HUES6 (cell line): ENCODE measurements around the gene ALLC.
"Not testable (repeated sequence)": the region's sequence is repeated elsewhere in the genome, so short reads cannot be mapped to it uniquely, and the experiment has no call there.

Source experiments
- H3K27ac ChIP-seq: 2 replicates; pipeline ENCODE4 v1.7.0; 2013; ENCODE audit warnings: low read depth, mild to moderate bottlenecking, low read length, inconsistent platforms
- H3K27me3 ChIP-seq: 2 replicates; pipeline ENCODE4 v1.6.1; 2013; ENCODE audit warnings: low read length; ENCODE audit not compliant: control insufficient read depth, insufficient read depth
- H3K36me3 ChIP-seq: 2 replicates; pipeline ENCODE4 v1.6.1; 2013; ENCODE audit warnings: low read length; ENCODE audit not compliant: control insufficient read depth, insufficient read depth
- H3K4me1 ChIP-seq: 2 replicates; pipeline ENCODE4 v1.6.1; 2013; ENCODE audit warnings: low read length; ENCODE audit not compliant: control insufficient read depth, insufficient read depth
- H3K4me3 ChIP-seq: 2 replicates; pipeline ENCODE4 v1.5.1; 2013; ENCODE audit warnings: low read depth, low read length
- H3K9ac ChIP-seq: one replicate; pipeline ENCODE4 v1.6.1; 2013; ENCODE audit warnings: mild to moderate bottlenecking, low read length
- H3K9me3 ChIP-seq: 2 replicates; pipeline ENCODE4 v1.6.1; 2013; ENCODE audit warnings: low read depth, low read length; ENCODE audit not compliant: control insufficient read depth, insufficient read depth

The ALLC gene

DNA sequence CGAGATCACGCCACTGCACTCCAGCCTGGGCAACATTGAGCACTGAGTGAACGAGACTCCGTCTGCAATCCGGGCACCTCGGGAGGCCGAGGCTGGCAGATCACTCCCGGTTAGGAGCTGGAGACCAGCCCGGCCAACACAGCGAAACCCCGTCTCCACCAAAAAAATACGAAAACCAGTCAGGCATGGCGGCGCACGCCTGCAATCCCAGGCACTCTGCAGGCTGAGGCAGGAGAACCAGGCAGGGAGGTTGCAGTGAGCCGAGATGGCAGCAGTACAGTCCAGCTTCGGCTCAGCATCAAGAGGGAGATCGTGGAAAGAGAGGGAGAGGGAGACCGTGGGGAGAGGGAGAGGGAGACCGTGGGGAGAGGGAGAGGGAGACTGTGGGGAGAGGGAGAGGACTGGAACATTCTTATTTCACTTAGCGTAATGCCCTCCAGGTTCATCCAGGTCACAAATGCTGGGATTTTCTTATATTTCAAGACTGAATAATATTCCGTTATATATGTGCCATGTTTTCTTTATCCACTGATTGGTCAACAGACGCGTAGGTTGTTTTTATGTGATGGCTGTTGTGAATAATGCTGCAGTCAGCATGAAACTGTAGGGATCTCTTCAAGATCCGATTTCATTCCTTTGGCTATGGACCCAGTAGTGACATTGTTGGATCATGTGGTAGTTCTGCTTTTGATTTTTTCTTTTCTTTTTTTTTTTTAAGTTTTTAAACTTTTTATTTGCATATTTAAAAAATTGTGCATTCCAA, 41.4 kb upstream of the ALLC start:
- peaks cover 23% of the 10 kb centered on the region for H3K9me3 ChIP-seq
- H3K4me3 ChIP-seq, H3K4me1 ChIP-seq: not testable (repeated sequence)

DNA sequence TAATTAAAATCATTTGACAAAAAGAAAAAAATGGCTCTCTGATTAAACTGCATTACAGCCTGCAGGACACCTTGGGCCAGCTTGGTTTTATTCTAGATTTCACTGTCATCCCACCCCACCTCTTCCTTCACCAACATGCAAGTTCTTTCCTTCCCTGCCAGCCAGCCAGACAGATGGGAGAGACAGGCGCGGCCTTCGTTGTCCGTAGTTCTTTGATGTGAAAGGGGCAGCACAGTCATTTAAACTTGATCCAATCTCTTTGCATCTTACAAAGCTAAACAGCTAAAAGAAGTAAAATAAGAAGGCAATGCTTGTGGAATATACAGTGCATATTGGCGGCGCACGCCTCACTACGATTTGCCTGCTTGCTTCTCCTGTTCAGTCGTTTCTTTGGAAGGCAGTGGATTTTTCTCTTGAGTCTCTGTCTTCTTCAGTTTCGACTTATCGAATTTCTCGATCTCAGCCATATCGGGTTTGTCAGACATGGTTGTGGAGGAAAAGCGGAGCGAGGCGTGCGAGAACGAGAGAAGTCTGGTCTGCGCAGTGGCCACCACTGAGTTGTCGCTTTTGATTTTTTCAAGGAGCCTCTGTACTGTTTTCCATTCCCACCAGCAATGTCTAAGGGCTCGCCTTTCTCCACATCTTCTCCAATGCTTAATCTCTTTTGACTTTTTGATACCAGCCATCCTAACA, 40.7 kb upstream of the ALLC start:
- Histone ChIP-seq H3K9me3 (peaks cover 23% of the 10 kb centered on the region), H3K4me3 (no peak overlapping the region), H3K4me1 (no peaks in the 10 kb centered on the region), H3K27me3 (no peaks in the 10 kb centered on the region), H3K27ac (no peak overlapping the region), H3K36me3 (no peaks in the 10 kb centered on the region), H3K9ac (no peak overlapping the region)

More for the DNA sequence above, 41.4 kb upstream of the ALLC start:
- H3K27ac ChIP-seq, H3K27me3 ChIP-seq, H3K9ac ChIP-seq, H3K36me3 ChIP-seq: not testable (repeated sequence)

DNA sequence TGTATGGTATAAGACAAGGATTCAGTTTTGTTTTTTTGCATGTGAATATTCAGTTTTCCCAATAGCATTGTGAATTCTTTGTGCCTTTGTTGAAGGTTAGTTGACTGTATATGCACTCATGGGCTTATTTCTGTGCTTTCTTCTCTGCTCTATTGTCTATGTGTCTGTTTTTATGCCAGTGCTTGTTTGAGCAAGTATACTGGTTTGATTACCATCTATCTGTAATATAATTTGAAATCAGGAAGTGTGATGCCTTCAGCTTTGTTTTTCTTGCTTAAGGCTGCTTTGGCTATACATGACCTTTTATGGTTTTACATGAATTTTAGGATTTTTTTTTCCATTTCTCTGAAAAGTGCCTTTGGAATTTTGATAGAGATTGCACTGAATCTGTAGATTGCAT, 39.6 kb upstream of the ALLC start:
- H3K4me1 ChIP-seq: no peaks in the 10 kb centered on the region
- no peaks in the 10 kb centered on the region for H3K27me3 ChIP-seq
- no peak overlapping the region for H3K9ac ChIP-seq
- no peaks in the 10 kb centered on the region for H3K36me3 ChIP-seq
- H3K27ac ChIP-seq: no peak overlapping the region
- no peak overlapping the region for H3K4me3 ChIP-seq
- H3K9me3 ChIP-seq: peaks cover 19% of the 10 kb centered on the region

DNA sequence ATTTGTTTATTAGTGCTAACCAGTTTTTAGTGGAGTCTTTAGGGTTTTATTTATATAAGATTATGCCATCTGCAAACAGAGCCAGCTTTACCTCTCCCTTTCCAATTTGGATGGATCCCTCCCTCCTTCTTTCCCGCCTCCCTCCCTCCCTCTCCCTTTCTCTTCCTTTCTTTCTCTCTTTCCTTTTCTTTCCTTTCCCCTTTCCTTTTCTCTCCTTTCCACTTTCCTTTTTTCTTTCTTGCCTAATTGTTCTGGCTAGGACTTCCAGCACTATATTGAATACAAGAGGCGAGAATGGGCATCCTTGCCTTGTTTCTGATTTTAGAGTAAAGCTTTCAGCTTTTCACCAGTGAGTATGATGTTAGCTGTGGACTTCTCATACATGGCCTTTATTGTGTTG, 39.0 kb upstream of the ALLC start:
- Histone ChIP-seq H3K36me3 (no peaks in the 10 kb centered on the region), H3K9ac (no peak overlapping the region), H3K4me1 (no peaks in the 10 kb centered on the region), H3K9me3 (peaks cover 15% of the 10 kb centered on the region), H3K27ac (no peak overlapping the region), H3K27me3 (no peaks in the 10 kb centered on the region), H3K4me3 (no peak overlapping the region)

DNA sequence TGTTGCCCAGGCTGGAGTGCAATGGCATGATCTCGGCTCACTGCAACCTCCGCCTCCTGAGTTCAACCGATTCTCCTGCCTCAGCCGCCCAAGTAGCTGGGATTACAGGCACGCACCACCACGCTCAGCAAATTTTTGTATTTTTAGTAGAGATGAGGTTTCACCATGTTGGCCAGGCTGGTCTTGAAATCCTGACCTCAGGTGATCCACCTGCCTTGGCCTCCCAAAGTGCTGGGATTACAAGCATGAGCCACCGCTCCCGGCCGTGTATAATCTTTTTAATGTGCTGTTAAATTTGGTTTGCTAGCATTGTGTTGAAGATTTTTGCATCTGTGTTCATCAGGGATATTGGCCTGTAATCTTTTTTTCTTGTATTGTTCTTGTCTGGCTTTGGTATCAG, 38.3 kb upstream of the ALLC start:
- H3K4me3 ChIP-seq, H3K36me3 ChIP-seq, H3K9ac ChIP-seq, H3K4me1 ChIP-seq, H3K27me3 ChIP-seq, H3K27ac ChIP-seq: not testable (repeated sequence)
- peaks cover 15% of the 10 kb centered on the region for H3K9me3 ChIP-seq

DNA sequence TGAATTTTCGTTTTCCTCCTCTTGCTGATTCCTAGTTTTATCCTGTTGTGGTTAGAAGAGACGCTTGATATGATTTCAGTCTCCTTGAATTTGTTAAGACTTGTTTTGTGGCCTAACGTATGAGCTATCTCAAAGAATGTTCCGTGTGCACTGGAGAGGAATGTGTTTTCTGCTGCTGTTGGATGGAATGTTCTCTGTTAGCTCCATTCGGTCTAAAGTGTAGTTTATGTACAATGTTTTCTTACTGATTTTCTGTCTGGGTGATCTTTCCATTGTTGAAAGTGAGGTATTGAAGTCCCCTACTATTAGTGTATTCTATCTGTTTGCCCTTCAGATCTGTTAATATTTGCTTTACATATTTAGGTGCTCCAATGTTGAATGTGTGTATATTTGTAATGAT, 37.2 kb upstream of the ALLC start:
- Histone ChIP-seq H3K27me3 (no peaks in the 10 kb centered on the region), H3K4me1 (no peaks in the 10 kb centered on the region), H3K9me3 (peaks cover 15% of the 10 kb centered on the region), H3K4me3 (no peak overlapping the region), H3K36me3 (no peaks in the 10 kb centered on the region), H3K9ac (no peak overlapping the region), H3K27ac (no peak overlapping the region)

DNA sequence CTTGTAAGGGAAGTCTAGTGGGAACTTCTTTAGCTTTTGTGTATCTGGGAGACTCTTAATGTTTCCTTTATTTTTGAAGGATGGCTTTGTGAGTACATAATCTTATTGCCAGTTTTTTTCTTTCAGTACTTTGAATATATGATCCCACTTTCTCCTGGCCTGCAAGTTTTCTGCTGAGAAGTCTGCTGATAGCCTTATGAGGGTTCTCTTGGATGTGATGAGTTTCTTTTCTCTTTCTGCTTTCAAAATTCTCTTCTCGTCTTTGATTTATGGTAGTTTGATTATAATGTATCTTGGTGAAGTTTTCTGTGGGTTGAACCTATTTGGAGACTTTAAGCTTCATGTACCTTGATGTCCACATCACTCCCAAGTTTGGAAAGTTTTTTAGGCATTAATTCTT, 35.0 kb upstream of the ALLC start:
- Histone ChIP-seq H3K4me3 (no peak overlapping the region), H3K36me3 (no peaks in the 10 kb centered on the region), H3K9me3 (peaks cover 3% of the 10 kb centered on the region; the same call in 1 of the 2 replicates), H3K27me3 (no peaks in the 10 kb centered on the region), H3K9ac (no peak overlapping the region), H3K27ac (no peak overlapping the region), H3K4me1 (no peaks in the 10 kb centered on the region)

DNA sequence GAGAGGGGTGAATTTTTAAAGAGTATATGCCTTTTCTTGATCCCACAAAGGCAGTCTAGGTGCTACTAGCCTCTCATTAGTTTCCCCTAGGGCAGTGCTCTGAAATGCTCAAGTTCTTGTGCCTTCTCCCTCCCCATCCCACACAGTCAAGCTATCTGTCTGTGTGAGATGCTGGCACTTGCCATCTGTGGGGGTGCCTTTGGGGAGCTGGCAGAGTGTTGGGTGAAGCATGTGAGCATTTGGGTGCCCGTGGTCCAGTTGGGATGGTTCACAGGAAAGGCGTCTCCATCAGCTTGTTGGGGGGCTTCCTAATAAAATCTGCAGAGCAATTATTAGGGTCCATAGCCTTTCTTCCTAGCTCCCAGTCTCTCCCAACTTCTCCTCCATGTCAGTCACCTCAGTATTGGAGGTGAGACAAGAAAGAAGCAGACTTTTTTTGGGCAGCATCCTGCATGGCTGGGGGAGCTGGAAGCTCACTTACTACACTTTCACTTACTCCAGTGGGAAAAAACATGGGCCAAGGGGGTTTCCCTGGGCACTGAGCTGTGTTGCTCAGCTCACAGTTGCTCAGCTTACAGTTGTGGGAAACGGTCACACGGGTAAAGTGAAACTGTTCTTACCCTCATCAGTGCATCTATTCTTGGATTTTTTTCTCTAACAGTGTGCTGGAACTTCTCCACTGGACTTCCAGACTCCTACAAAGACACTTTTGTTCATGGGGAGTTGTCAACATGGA, 33.8 kb upstream of the ALLC start:
- Histone ChIP-seq H3K4me3 (no peak overlapping the region), H3K27ac (no peak overlapping the region), H3K36me3 (no peaks in the 10 kb centered on the region), H3K4me1 (no peaks in the 10 kb centered on the region), H3K9me3 (no peaks in the 10 kb centered on the region), H3K27me3 (no peaks in the 10 kb centered on the region), H3K9ac (no peak overlapping the region)

DNA sequence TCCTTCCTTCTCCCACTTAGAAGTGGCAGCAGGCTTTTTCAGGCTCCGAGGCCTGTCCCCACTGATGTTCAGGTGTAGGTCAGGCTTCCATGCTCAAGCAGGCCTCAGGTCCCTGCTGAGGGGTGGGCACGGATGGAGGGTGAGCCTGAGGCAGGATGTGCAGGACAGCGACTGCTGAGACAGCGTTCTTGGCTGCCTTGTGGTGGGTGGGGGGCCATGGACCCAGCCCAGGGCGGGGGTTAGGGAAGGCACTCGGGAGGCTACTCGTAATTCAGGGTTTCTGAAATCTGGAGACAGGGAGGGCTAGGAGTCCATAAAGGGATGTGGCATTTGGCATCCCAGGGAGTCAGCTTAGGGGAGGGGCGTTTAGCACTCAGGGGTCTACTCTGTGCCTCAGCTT, 32.8 kb upstream of the ALLC start:
- Histone ChIP-seq H3K27ac (no peak overlapping the region), H3K36me3 (no peaks in the 10 kb centered on the region), H3K9ac (no peak overlapping the region), H3K9me3 (no peaks in the 10 kb centered on the region), H3K27me3 (no peaks in the 10 kb centered on the region), H3K4me3 (no peak overlapping the region), H3K4me1 (no peaks in the 10 kb centered on the region)

DNA sequence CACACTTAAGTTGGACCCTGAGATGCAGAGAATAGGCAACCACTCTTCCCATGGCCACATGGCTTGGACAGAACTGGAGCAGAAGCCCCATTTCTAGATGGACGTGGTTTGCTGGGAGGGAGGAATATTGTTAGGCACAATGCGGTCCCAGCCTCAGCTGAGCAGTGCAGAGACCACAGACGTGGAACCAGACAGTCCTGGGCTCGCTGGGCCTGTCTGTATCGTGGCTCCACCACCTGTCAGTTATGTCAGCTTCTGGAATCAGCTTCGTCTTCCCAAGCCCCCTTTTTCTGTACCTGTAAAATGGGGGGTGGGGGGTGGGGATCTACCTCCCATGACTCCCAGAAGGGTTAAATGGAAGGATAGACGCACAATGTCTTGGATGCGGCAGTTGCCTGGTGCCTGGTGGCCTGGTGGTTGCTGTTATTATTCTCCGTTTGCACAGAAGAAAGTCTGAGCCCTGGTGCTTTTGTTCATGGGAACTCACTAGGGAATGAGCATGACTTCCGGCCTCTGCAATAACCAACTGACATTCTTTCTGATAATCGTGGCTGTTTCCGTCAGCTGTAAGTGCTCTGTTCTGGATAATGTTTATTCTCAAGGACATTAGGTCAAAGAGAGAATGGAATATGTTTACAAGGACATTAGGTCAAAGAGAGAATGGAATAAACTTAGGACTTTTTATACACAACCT, 31.7 kb upstream of the ALLC start:
- Histone ChIP-seq H3K36me3 (no peaks in the 10 kb centered on the region), H3K9me3 (no peaks in the 10 kb centered on the region), H3K4me3 (no peak overlapping the region), H3K9ac (no peak overlapping the region), H3K4me1 (no peaks in the 10 kb centered on the region), H3K27me3 (no peaks in the 10 kb centered on the region), H3K27ac (no peak overlapping the region)
